Spleen (tissue), 11 donors: ENCODE data around the gene ABAT. TPM values are rescaled to one million over a fixed set of nuclear protein-coding genes. Genes with fewer than 3 reads are reported as not detected.
"Not testable (repeated sequence)": the region's sequence is repeated elsewhere in the genome, so short reads cannot be mapped to it uniquely, and the experiment has no call there.

Experiments used
- DNase-seq: peaks from one replicate; pipeline ENCODE4 v3.0.0-alpha.2; 2020
- H3K27ac ChIP-seq, 8 donors: fragments of 200-600 bp; sonication (generic) in 7 of 8; 1 replicate in 4 of 8; 2 replicates in 4 of 8; pipeline versions ENCODE4 v1.5.0 to v1.8.0; 2016 to 2021; ENCODE audit warnings: inconsistent platforms in 4 of 8, mild to moderate bottlenecking in 4 of 8, moderate library complexity in 1 of 8
- H3K27me3 ChIP-seq, 7 donors: fragments of 200-600 bp; sonication (generic) in 6 of 7; replicated peaks in 1 of 7; 1 replicate in 4 of 7; 2 replicates in 3 of 7; pipeline versions ENCODE4 v1.5.0 to v1.8.0; 2016 to 2021; ENCODE audit warnings: inconsistent platforms in 3 of 7, mild to moderate bottlenecking in 1 of 7
- H3K36me3 ChIP-seq, 6 donors: fragments of 200-600 bp; sonication (generic) in 5 of 6; 1 replicate in 4 of 6; 2 replicates in 2 of 6; pipeline versions ENCODE4 v1.5.0 to v1.8.0; 2016 to 2021; ENCODE audit warnings: inconsistent platforms in 2 of 6
- H3K4me1 ChIP-seq, 6 donors: fragments of 200-600 bp; sonication (generic) in 5 of 6; 1 replicate in 3 of 6; 2 replicates in 3 of 6; pipeline versions ENCODE4 v1.5.0 to v1.8.0; 2016 to 2021; ENCODE audit warnings: inconsistent platforms in 3 of 6
- H3K4me3 ChIP-seq, 8 donors: fragments of 200-600 bp; sonication (generic) in 7 of 8; 1 replicate in 4 of 8; 2 replicates in 4 of 8; pipeline versions ENCODE4 v1.5.0 to v1.8.0; 2016 to 2021; ENCODE audit warnings: inconsistent platforms in 4 of 8, mild to moderate bottlenecking in 4 of 8, moderate library complexity in 2 of 8
- H3K9me3 ChIP-seq, 8 donors: fragments of 200-600 bp; sonication (generic) in 7 of 8; 1 replicate in 4 of 8; 2 replicates in 4 of 8; pipeline versions ENCODE4 v1.5.0 to v1.8.0; 2016 to 2021; ENCODE audit warnings: inconsistent platforms in 4 of 8
- CTCF ChIP-seq, 11 experiments: fragments of 200-600 bp in 7 of 11; fragments of 450-650 bp in 4 of 11; sonication (generic) in 4 of 11; IDR thresholded peaks in 8 of 11; conservative IDR thresholded peaks in 3 of 11; 1 replicate in 7 of 11; 2 replicates in 4 of 11; pipeline versions ENCODE4 v1.4.0 to v1.8.0; 2016 to 2021; ENCODE audit warnings: antibody characterized with exemption in 11 of 11, inconsistent platforms in 4 of 11, mild to moderate bottlenecking in 1 of 11
- POLR2A ChIP-seq, 3 donors: fragments of 450-650 bp; IDR thresholded peaks; one replicate each; pipeline ENCODE4 v1.5.1; 2017; ENCODE audit warnings: antibody characterized with exemption in 3 of 3, mild to moderate bottlenecking in 1 of 3
- POLR2AphosphoS5 ChIP-seq, 3 donors: sonication (generic); formaldehyde crosslinking; IDR thresholded peaks; one replicate each; pipeline ENCODE4 v1.5.1; 2017; ENCODE audit warnings: antibody characterized with exemption in 3 of 3
- WGBS, 5 donors: extraction: QIAGEN DNeasy Blood & Tissue Kit in 3 of 5; methylation state at CpG; one replicate each; pipeline versions ENCODE4 v1.1.5 to v1.1.7; 2013 to 2018; 5-methylcytosine and 5-hydroxymethylcytosine counted together
- intact Hi-C: fragments of 100-400 bp; cut with DNase I; formaldehyde crosslinking; loops from one replicate; pipeline ENCODE4 v1.15.0; 2023; ENCODE audit warnings: low total_unique reads
- polyA plus RNA-seq, 3 donors: library from polyadenylated mRNA; stranded (reverse); fragments of 200-250 nt; gene quantifications; one replicate each; pipeline ENCODE4 v1.2.1, GENCODE V29; 2013
- total RNA-seq, 7 donors: library from RNA; depleted of rRNA in 3 of 7; stranded (reverse); fragments of >200 nt in 3 of 7; fragmentation: NEBNext Ultra II Directional in 4 of 7; extraction: Animal tissue kit (Norgen Biotek cat#: 25700) in 4 of 7; gene quantifications; one replicate each; pipeline versions ENCODE4 v1.1.0 to v1.2.1, GENCODE V29; 2016 to 2021
- donor health status: healthy with polysubstance abuse.
- donor health status: DM: no; HTN: no; CAD: no; lungs with moderate emphysema.
- donor health status: DM: no; HTN: no; CAD: no.
- donor health status: Bipolar disorder and iron deficiency.
- donor health status: healthy.
- donor health status: DM: no; HTN: no; CAD: no.
- donor health status: DM: yes; HTN: yes; CAD: no.

The ABAT gene
- total and polyA plus RNA-seq, 10 donors: 3.9 to 13.5 (median 8.3) TPM

GRCh38 chr16:8785408-8785807 lies 111.0 kb downstream of the ABAT start:
- no peak for TF ChIP-seq POLR2AphosphoS5 (IDR thresholded peaks at IDR 0.05)
- TF ChIP-seq CTCF (IDR thresholded peaks at IDR 0.05 in 8 of 11, conservative IDR thresholded peaks at IDR 0.05 in 3 of 11): no peak
- TF ChIP-seq POLR2A (IDR thresholded peaks at IDR 0.05): no peak
- no peak for DNase-seq
- H3K27ac ChIP-seq: no peak overlapping the region
- H3K27me3 ChIP-seq: no peaks in the 10 kb centered on the region
- WGBS, 5 donors: 75 to 91% (median 84%) methylated on average over 6 of the region's 6 CpGs
- intact Hi-C loops: loop anchor here (10.0 kb wide), 1 partner anchor 111 kb away; the partner anchor contains the start of gene ABAT
- H3K36me3 ChIP-seq: peaks cover 0 to 16% (median 0%) of the 10 kb centered on the region in 6 donors
- H3K4me1 ChIP-seq: no peaks in the 10 kb centered on the region
- no peak overlapping the region for H3K4me3 ChIP-seq
- no peaks in the 10 kb centered on the region for H3K9me3 ChIP-seq

GRCh38 chr16:8786316-8786715 lies 111.9 kb downstream of the ABAT start:
- not testable (repeated sequence) for H3K27me3 ChIP-seq, H3K9me3 ChIP-seq, H3K4me1 ChIP-seq, H3K4me3 ChIP-seq, H3K27ac ChIP-seq, DNase-seq
- H3K36me3 ChIP-seq: peaks cover 0 to 13% (median 0%) of the 10 kb centered on the region in 6 donors
- 86 to 90% (median 88%) methylated on average over 11 of the region's 11 CpGs for WGBS, 5 donors
- intact Hi-C loops: loop anchor here (10.0 kb wide), 1 partner anchor 112 kb away; the partner anchor contains the start of gene ABAT

- WGBS, 5 donors: 86 to 92% (median 89%) methylated on average over 6 to 8 of the region's 8 CpGs
- Histone ChIP-seq H3K27me3 (no peaks in the 10 kb centered on the region), H3K4me3 (no peak overlapping the region), H3K27ac (no peak overlapping the region), H3K9me3 (no peaks in the 10 kb centered on the region), H3K36me3 (peaks cover 0 to 7% (median 0%) of the 10 kb centered on the region in 6 donors), H3K4me1 (no peaks in the 10 kb centered on the region)
- DNase-seq: no peak
- TF ChIP-seq POLR2AphosphoS5 (IDR thresholded peaks at IDR 0.05) (no peak), POLR2A (IDR thresholded peaks at IDR 0.05) (no peak), CTCF (IDR thresholded peaks at IDR 0.05 in 8 of 11, conservative IDR thresholded peaks at IDR 0.05 in 3 of 11) (no peak)
- intact Hi-C loops: loop anchor here (10.0 kb wide), 1 partner anchor 114 kb away; the partner anchor contains the start of gene ABAT
These were observed 114.3 kb downstream of the ABAT start for GRCh38 chr16:8788578-8789172.

GRCh38 chr16:8795091-8795490 lies 120.7 kb downstream of the ABAT start:
- Histone ChIP-seq H3K27ac (no peak overlapping the region), H3K4me1 (peaks cover 21 to 48% (median 39%) of the 10 kb centered on the region in 6 donors), H3K9me3 (no peaks in the 10 kb centered on the region), H3K36me3 (peaks cover 0 to 20% (median 0%) of the 10 kb centered on the region in 6 donors), H3K4me3 (no peak overlapping the region), H3K27me3 (no peaks in the 10 kb centered on the region)
- no peak for DNase-seq
- intact Hi-C loops: loop anchor here (5.0 kb wide), 1 partner anchor 72 kb away; the partner anchor contains the start of gene CARHSP1
- TF ChIP-seq CTCF (IDR thresholded peaks at IDR 0.05 in 8 of 11, conservative IDR thresholded peaks at IDR 0.05 in 3 of 11): no peak
- no peak for TF ChIP-seq POLR2A (IDR thresholded peaks at IDR 0.05)
- TF ChIP-seq POLR2AphosphoS5 (IDR thresholded peaks at IDR 0.05): no peak
- WGBS, 5 donors: 92 to 94% (median 93%) methylated on average over 8 of the region's 8 CpGs
